Activated naive CD4-positive, alpha-beta T cell treated with anti-CD3 and anti-CD28 coated beads, Interleukin-2, amount 50 U/mL, for 24 hours (primary cell): ENCODE data around the gene MED28.
"Not testable (repeated sequence)": the region's sequence is repeated elsewhere in the genome, so short reads cannot be mapped to it uniquely, and the experiment has no call there.

ENCODE experiments used
- H3K27ac Mint-ChIP-seq: one replicate; pipeline ENCODE4 v1.8.0; 2021; ENCODE audit warnings: mild to moderate bottlenecking, mixed read lengths
- H3K27me3 Mint-ChIP-seq: one replicate; pipeline ENCODE4 v1.8.0; 2021; ENCODE audit warnings: mixed read lengths
- H3K36me3 Mint-ChIP-seq: one replicate; pipeline ENCODE4 v1.8.0; 2021; ENCODE audit warnings: mixed read lengths
- H3K4me1 Mint-ChIP-seq: one replicate; pipeline ENCODE4 v1.8.0; 2021; ENCODE audit warnings: mixed read lengths
- H3K4me3 Mint-ChIP-seq: one replicate; pipeline ENCODE4 v1.8.0; 2021; ENCODE audit warnings: mild to moderate bottlenecking, mixed read lengths
- H3K9me3 Mint-ChIP-seq: one replicate; pipeline ENCODE4 v1.8.0; 2021; ENCODE audit warnings: mixed read lengths

The MED28 gene

DNA sequence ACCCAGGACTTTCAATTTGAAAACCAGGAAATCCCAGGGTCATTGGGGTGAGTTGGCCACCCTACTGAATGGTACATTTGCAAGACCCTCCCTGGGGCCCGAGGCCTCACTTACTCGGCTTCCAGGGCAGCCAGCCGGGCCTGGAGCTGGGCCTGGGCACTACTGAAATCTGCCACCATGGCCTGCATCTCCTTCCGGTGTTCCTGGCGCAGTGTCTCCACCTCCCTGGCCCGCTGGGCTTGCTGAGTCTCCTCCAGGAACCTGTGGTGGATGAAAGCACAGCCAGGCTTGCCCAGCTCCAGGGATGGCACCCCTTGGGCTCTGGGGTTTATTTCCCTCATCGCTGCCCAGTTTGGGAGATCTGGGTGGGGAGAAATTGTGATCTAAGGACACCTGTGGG, 24.7 kb downstream of the MED28 start:
- H3K4me1 Mint-ChIP-seq = peaks cover 4% of the 10 kb centered on the region
- H3K9me3 Mint-ChIP-seq = no peaks in the 10 kb centered on the region
- H3K4me3 Mint-ChIP-seq = no peak overlapping the region
- H3K36me3 Mint-ChIP-seq = peaks cover 8% of the 10 kb centered on the region
- no peaks in the 10 kb centered on the region for H3K27me3 Mint-ChIP-seq
- no peak overlapping the region for H3K27ac Mint-ChIP-seq

DNA sequence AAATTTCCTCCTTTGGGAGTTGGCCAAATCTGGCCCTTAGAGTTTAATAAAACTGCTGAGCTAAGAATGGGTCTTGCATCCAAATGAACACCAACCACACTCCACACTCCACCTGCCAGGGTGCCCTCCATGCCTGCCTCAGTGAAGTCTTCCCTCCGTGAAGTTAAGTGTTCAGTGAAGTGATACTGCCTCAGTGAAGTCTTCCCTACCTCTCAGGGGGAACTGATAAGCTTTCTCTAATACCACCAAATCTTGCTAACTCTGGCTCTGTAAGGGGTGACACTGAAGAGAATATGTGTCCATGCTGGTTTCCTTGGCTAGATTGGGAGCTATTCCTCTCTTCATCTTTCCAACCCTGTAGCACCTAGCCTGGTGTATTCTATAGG, 27.9 kb downstream of the MED28 start:
- no peaks in the 10 kb centered on the region for H3K27me3 Mint-ChIP-seq
- H3K4me3 Mint-ChIP-seq = no peak overlapping the region
- H3K4me1 Mint-ChIP-seq = peaks cover 4% of the 10 kb centered on the region
- no peaks in the 10 kb centered on the region for H3K9me3 Mint-ChIP-seq
- no peak overlapping the region for H3K27ac Mint-ChIP-seq
- peaks cover 4% of the 10 kb centered on the region for H3K36me3 Mint-ChIP-seq

DNA sequence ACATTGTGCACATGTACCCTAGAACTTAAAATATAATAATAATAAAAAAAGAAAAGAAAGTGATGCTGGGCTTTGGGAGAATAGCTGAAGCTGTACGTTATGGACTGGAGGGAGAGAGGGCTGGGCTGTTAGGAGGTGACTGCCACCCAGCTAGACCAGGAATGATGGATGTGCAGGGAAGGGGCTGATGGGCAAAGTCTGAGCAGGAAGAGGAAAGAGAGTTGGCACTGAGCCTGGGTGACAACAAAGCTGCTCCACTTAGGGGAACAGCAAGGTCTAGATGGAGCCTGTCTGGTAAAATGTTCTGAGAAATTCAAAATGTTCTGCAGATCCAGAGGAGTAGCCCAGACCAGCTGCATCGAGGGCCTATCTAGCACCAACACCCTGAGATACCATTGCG, 32.3 kb downstream of the MED28 start:
- no peaks in the 10 kb centered on the region for H3K27me3 Mint-ChIP-seq

DNA sequence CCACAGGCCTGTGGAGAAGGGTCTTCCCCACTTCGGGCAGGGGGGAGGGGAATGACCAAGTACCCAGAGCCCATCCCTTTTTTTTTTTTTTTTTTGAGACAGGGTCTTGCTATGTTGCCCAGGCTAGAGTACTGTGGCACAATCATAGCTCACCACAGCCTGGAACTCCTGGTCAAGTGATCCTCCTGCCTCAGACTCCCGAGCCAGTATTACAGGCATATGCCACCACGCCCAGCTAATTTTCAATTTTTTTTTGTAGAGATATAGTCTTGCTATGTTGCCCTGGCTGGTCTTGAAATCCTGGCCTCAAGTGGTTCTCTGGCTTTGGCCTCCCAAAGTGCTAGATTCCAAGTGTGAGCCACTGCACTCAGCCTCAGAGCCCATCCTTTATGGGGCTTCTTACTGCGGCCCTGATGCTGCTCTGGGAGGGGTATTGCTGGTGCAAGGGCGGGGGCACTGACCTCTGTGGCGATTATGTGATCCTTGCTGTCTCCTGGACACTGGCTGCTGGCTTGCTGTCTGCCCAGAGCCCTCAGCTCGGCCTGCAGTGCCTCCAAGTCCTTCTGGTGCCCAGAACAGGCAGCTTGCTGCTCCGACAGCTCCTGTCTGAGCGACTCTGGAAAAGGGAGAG, 32.9 kb downstream of the MED28 start:
- Mint-ChIP-seq H3K27me3 (no peaks in the 10 kb centered on the region), H3K36me3 (peaks cover 4% of the 10 kb centered on the region), H3K27ac (no peak overlapping the region), H3K9me3 (no peaks in the 10 kb centered on the region), H3K4me3 (no peak overlapping the region), H3K4me1 (peaks cover 23% of the 10 kb centered on the region)

More for the DNA sequence above, 32.3 kb downstream of the MED28 start:
- no peak overlapping the region for H3K27ac Mint-ChIP-seq
- peaks cover 4% of the 10 kb centered on the region for H3K36me3 Mint-ChIP-seq
- no peaks in the 10 kb centered on the region for H3K9me3 Mint-ChIP-seq
- peaks cover 21% of the 10 kb centered on the region for H3K4me1 Mint-ChIP-seq
- H3K4me3 Mint-ChIP-seq = no peak overlapping the region

DNA sequence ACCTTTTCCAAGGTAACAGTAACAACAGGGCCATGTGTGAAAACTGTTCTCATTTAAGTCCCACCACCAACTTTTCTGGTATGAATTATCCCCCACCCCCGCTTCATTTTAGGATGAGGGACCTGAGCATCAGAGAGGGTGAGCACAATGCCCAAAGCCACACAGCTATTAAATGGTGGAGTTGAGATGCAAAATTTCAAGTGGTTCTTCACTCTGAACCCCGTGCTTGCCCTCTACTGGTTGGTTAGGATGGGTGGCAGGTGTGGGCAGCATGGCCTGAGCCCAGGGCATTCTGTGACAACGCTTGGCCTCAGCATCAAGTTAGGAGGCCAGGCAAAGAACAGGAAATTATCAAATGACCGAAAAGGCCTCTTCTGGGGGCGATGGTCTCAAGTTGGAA, 33.5 kb downstream of the MED28 start:
- Mint-ChIP-seq H3K27ac (no peak overlapping the region), H3K27me3 (no peaks in the 10 kb centered on the region), H3K4me3 (no peak overlapping the region), H3K9me3 (no peaks in the 10 kb centered on the region), H3K36me3 (no peaks in the 10 kb centered on the region), H3K4me1 (peaks cover 20% of the 10 kb centered on the region)

DNA sequence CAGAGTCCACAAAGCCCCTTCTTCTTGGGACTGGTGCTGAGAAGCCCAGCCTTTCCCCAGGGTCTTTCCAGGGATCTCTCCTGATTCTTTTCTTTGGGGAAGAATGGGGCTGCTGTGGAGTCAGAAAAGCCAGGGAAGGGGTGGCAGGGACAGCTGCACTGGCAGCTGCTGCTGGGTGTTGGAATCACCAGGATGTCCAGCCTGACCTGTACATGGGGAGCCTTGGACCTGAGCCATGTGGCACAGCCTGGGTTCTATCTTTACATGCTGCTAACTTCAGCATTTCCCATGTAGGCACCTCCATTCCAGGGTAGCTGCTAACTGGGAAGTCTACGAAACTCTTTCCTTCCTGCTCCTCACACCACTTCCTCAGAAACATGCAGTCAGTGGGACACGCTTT, 36.0 kb downstream of the MED28 start:
- H3K27me3 Mint-ChIP-seq = no peaks in the 10 kb centered on the region
- H3K36me3 Mint-ChIP-seq = no peaks in the 10 kb centered on the region
- peaks cover 20% of the 10 kb centered on the region for H3K4me1 Mint-ChIP-seq
- no peak overlapping the region for H3K27ac Mint-ChIP-seq
- no peak overlapping the region for H3K4me3 Mint-ChIP-seq
- H3K9me3 Mint-ChIP-seq = no peaks in the 10 kb centered on the region

DNA sequence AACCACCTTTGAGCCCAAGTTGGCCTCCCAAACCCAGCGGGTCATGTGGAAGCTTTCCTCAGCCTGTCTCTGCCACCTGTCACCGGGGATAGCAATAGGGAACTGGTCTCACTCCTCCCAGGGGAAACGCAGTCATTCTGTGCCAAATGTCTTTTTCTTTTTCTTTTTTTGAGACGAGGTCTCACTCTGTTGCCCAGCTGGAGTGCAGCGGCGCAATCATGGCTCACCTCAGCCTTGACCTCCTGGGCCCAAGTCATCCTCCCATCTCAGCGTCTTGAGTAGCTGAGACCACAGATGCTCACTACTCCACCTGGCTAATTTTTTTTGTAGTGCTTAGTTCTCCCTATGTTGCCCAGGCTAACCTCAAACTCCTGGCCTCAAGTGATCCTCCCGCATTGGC, 40.3 kb downstream of the MED28 start:
- no peaks in the 10 kb centered on the region for H3K9me3 Mint-ChIP-seq
- no peak overlapping the region for H3K27ac Mint-ChIP-seq

DNA sequence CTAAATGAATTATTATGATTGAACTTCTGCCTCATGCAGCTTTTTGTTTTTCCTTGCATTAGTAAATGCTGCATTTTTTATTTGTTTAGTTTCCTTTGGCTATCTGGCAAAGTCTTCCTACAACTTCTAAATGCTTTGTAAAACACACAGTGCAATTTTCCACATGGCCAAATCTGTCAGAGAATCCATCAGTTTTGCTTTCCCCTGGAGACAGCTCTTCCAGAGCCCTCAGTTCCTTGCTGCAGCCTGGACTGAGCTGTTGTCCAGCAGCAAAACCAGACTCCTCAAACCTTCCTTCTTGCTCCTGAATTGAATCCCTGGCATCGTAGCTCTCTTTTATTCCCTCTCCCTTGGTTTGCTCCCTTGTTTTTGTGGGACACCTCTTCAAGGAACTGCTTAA, 42.6 kb downstream of the MED28 start:
- Mint-ChIP-seq H3K4me1 (no peaks in the 10 kb centered on the region), H3K27ac (no peak overlapping the region), H3K4me3 (no peak overlapping the region), H3K9me3 (no peaks in the 10 kb centered on the region), H3K36me3 (no peaks in the 10 kb centered on the region), H3K27me3 (peaks cover 1% of the 10 kb centered on the region)

More for the DNA sequence above, 40.3 kb downstream of the MED28 start:
- Mint-ChIP-seq H3K4me1 (peaks cover 18% of the 10 kb centered on the region), H3K27me3 (peaks cover 1% of the 10 kb centered on the region), H3K4me3 (no peak overlapping the region), H3K36me3 (no peaks in the 10 kb centered on the region)

DNA sequence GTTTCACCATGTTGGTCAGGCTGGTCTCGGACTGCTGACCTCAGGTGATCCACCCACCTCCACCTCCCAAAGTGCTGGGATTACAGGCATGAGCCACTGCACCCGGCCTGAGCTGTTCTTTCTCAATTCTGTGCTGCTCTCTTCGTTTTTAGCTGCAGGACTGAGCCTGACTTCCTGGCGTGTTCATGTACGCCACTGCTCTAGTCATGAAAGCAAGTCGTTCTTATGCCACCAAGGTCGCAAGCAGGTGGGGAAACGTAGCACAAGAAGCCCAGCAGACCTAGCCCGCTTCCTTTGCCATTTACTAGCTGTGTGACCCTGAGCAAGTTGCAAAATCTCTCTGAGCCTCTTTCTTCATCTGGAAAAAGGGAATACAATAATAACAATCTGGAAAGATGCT, 43.4 kb downstream of the MED28 start:
- Mint-ChIP-seq H3K9me3 (no peaks in the 10 kb centered on the region), H3K4me3 (no peak overlapping the region), H3K4me1 (no peaks in the 10 kb centered on the region), H3K27me3 (peaks cover 1% of the 10 kb centered on the region), H3K27ac (no peak overlapping the region), H3K36me3 (no peaks in the 10 kb centered on the region)

DNA sequence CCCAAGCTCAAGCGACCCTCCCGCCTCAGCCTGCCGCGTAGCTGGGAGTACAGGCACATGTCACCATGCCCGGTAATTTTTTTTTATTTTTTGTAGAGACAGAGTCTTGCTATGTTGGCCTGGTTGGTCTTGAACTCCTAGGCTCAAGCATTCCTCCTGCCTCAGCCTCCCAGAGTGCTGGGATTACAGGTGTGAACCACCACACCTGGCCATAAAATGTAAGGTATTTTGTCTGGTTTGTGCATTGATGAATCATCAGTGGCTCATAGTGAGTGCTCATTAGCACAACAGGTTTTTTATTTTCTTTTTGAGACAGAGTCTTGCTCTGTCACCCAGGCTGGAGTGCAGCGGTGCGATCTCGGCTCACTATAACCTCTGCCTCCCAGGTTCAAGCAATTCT, 44.8 kb downstream of the MED28 start:
- H3K4me3 Mint-ChIP-seq, H3K4me1 Mint-ChIP-seq, H3K9me3 Mint-ChIP-seq, H3K27me3 Mint-ChIP-seq, H3K27ac Mint-ChIP-seq, H3K36me3 Mint-ChIP-seq: not testable (repeated sequence)

DNA sequence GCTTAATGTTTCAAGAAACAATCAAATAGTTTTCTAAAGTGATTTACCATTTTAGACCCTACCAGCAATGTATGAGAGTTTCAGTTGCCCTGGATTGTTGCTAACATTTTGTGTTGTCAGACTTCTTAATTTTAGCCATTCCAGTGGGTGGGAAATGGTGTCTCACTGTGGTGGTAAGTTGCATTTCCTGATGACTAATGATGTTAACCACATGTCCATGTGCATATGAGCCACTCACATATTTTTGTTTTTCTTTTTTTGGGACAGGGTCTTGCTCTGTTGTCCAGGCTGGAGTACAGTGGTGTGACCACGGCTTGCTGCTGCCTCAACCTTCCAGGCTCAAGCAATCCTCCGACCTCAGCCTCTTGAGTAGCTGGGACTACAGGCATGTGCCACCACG, 48.3 kb downstream of the MED28 start:
- Mint-ChIP-seq H3K4me1 (no peaks in the 10 kb centered on the region), H3K4me3 (no peak overlapping the region), H3K27me3 (peaks cover 3% of the 10 kb centered on the region), H3K9me3 (no peaks in the 10 kb centered on the region), H3K27ac (no peak overlapping the region), H3K36me3 (no peaks in the 10 kb centered on the region)

DNA sequence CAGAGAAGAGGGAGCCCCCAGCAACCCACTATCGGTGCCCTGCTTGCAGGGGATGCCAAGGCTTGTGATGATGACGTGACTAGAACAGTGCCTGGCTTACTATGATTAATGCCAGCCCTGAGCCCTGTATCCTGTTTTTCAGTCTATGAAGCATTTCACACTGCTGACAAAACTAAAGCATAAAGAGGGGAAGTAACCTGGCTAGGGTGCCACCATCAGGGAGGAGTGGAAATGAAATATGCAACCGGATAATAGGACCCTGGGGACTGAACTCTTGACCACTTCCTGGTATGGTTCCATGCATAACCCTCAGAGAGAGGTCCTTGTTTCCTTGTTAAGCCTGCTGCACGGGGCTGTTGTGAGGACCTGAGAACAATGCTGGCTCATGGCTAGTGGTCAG, 50.3 kb downstream of the MED28 start:
- H3K27me3 Mint-ChIP-seq = peaks cover 5% of the 10 kb centered on the region
- no peak overlapping the region for H3K4me3 Mint-ChIP-seq
- H3K4me1 Mint-ChIP-seq = no peaks in the 10 kb centered on the region
- H3K9me3 Mint-ChIP-seq = no peaks in the 10 kb centered on the region
- H3K27ac Mint-ChIP-seq = no peak overlapping the region
- no peaks in the 10 kb centered on the region for H3K36me3 Mint-ChIP-seq

DNA sequence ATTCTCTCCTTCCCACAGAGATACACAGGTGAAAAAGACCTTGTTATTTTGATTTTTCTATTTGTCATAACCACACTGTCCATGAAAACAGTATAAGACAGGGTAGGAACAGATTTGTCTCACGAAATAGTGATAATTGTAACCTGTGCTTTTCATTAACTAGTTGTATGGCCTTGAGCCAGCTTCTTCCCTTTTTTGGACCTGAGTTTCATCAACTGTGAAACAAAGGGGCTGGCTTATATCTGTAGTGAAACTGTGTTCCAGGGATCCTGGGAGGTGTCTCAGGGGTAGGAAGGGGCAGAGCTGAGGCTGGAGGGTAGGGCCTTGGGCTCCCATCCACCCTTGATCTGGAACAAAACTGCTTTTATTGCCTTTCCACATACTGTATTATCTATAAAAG, 50.9 kb downstream of the MED28 start:
- Mint-ChIP-seq H3K36me3 (no peaks in the 10 kb centered on the region), H3K9me3 (no peaks in the 10 kb centered on the region), H3K4me1 (no peaks in the 10 kb centered on the region), H3K27me3 (peaks cover 6% of the 10 kb centered on the region), H3K4me3 (no peak overlapping the region), H3K27ac (no peak overlapping the region)

DNA sequence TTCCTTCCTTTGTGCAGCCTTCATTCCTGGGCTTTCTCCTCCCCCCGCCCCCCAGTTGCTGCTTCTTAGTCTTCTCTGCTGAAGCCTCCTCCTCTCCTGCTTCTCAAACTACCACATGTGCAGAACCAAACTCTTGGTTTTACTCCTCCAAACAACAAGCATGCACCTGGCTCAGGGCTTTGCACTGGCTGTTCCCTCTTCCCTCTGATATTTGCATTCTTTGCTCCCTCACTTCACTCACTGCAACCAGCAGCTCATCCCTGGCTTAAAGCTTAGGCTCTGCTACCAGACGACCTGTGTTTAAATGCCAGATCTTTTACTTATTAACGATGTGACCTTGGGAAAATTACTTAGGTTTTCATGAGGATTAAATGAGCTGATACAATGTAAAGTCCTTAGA, 51.4 kb downstream of the MED28 start:
- Mint-ChIP-seq H3K36me3 (no peaks in the 10 kb centered on the region), H3K27ac (no peak overlapping the region), H3K27me3 (peaks cover 6% of the 10 kb centered on the region), H3K4me1 (no peaks in the 10 kb centered on the region), H3K9me3 (peaks cover 1% of the 10 kb centered on the region), H3K4me3 (no peak overlapping the region)

DNA sequence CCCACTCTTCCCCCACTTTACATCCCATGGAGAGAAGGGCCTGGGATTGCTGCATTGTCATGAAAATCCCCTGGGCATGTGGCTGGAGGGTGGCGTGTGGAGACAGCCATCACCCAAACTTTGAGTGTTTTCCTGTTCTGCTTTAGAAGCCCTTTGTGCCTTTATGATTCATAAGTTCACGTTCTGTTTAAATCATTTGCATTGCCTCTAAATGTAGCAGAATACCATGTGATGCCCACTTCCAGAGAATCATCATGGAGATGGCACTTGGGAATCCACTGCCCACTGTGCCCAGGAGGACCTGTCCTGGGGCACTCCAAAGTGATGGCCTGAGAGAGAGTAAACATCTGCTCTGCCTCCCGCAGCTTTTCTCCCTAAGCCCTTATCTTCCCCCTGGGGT, 52.8 kb downstream of the MED28 start:
- Mint-ChIP-seq H3K36me3 (peaks cover 6% of the 10 kb centered on the region), H3K27ac (no peak overlapping the region), H3K4me3 (no peak overlapping the region), H3K27me3 (peaks cover 7% of the 10 kb centered on the region), H3K9me3 (peaks cover 13% of the 10 kb centered on the region), H3K4me1 (no peaks in the 10 kb centered on the region)

DNA sequence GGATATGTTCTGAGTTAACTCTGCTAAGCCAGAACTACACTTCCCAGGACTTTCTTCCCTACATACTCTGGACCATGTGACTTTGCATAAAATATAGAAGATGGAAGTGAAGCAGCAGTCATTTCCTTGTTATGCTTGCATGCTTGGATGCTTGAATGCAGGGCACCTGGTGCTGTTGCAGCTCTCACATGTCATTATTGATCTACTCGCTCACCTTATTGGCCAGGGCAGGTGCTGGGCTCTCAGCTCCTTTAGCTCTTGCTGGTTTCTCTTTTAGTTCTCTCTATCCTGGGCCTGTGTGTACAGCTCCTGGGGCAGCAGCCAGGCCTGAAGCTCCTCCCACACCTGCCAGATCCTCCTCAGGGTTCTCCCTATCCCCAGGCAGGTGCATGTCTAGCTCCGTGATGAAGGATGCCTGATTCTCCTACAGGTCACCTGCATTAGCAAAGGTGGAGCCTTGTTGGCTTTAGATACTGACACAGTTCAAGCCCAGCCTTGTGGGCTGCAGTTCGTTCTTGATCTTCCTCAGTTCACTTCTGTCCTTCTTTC, 53.3 kb downstream of the MED28 start:
- peaks cover 10% of the 10 kb centered on the region for H3K27me3 Mint-ChIP-seq
- no peak overlapping the region for H3K4me3 Mint-ChIP-seq
- no peaks in the 10 kb centered on the region for H3K4me1 Mint-ChIP-seq
- no peak overlapping the region for H3K27ac Mint-ChIP-seq
- H3K9me3 Mint-ChIP-seq = peaks cover 13% of the 10 kb centered on the region
- peaks cover 6% of the 10 kb centered on the region for H3K36me3 Mint-ChIP-seq

DNA sequence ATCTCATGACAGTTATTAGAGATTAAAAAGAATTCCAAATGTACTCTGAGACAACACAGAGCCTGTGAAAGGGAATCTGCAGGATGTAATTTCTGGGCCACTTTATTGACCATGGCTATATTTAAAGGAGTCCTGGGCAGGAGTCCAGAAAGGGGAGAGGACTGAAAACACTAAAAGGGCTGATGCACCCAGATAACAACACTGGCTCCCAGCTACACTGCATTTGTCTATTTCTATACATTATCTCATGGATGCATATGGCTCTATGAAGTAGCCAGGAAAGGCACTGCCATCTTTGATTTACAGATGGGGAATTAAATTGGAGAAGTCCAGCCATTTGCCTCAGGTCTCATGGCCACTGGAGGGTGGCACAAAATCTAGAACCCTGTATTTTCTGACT, 56.0 kb downstream of the MED28 start:
- Mint-ChIP-seq H3K27me3 (peaks cover 14% of the 10 kb centered on the region), H3K27ac (no peak overlapping the region), H3K9me3 (peaks cover 13% of the 10 kb centered on the region), H3K4me1 (no peaks in the 10 kb centered on the region), H3K4me3 (no peak overlapping the region), H3K36me3 (peaks cover 6% of the 10 kb centered on the region)
